Stimulated activated CD8-positive, alpha-beta memory T cell treated with anti-CD3 and anti-CD28 coated beads, Interleukin-4, amount 100 ng/mL, for 4 hours (primary cell): ENCODE data around the gene AGPAT2.

Source experiments
- DNase-seq, 2 donors: peaks; one replicate each; pipeline ENCODE4 v3.0.0-alpha.2; 2020; ENCODE audit warnings: low read depth in 2 of 2, low spot score in 1 of 2

AGPAT2 gene

GRCh38 chr9:136686794-136687711 is at the start of gene AGPAT2:
Gene AGPAT2, minus strand, starts transcription at chr9:136687457. Its CDS starts 100 bp downstream, at chr9:136687357.
- peak; percentile 23 to 40 for DNase-seq

GRCh38 chr9:136735812-136736480 is 48.7 kb upstream of the AGPAT2 start:
- DNase-seq: no peak

- DNase-seq: no peak
Observed at GRCh38 chr9:136734837-136735496, 47.7 kb upstream of the AGPAT2 start.

GRCh38 chr9:136733611-136734010 is 46.4 kb upstream of the AGPAT2 start:
- no peak for DNase-seq

- no peak for DNase-seq
Observed at GRCh38 chr9:136732444-136733178, 45.4 kb upstream of the AGPAT2 start.

GRCh38 chr9:136729926-136730325 is 42.7 kb upstream of the AGPAT2 start:
- no peak for DNase-seq

- no peak for DNase-seq
Observed at GRCh38 chr9:136729144-136729543, 41.9 kb upstream of the AGPAT2 start.

- DNase-seq: no peak
Observed at GRCh38 chr9:136728548-136729123, 41.4 kb upstream of the AGPAT2 start.

GRCh38 chr9:136728080-136728547 is 40.9 kb upstream of the AGPAT2 start:
- DNase-seq: peak; percentile 86 to 87

GRCh38 chr9:136726631-136727191 is 39.5 kb upstream of the AGPAT2 start:
- DNase-seq: peak in 1 of 2 donors; percentile 13

- DNase-seq: no peak
Observed at GRCh38 chr9:136726118-136726517, 38.9 kb upstream of the AGPAT2 start.

- DNase-seq: no peak
Observed at GRCh38 chr9:136725612-136726011, 38.4 kb upstream of the AGPAT2 start.

- DNase-seq: no peak
Observed at GRCh38 chr9:136724772-136725171, 37.5 kb upstream of the AGPAT2 start.

- DNase-seq: no peak
Observed at GRCh38 chr9:136723989-136724388, 36.7 kb upstream of the AGPAT2 start.

GRCh38 chr9:136723362-136723976 is 36.2 kb upstream of the AGPAT2 start:
- DNase-seq: no peak

GRCh38 chr9:136722969-136723356 is 35.7 kb upstream of the AGPAT2 start:
- DNase-seq: no peak

GRCh38 chr9:136722093-136722968 is 35.1 kb upstream of the AGPAT2 start:
- no peak for DNase-seq

- DNase-seq: no peak
Observed at GRCh38 chr9:136721339-136722092, 34.3 kb upstream of the AGPAT2 start.
